ENCODE data around the gene BMAL2.

The BMAL2 gene

GRCh38 chr12:27304856-27305255 lies 27.8 kb upstream of the BMAL2 start:
- no peak overlapping the region for H3K27ac ChIP-seq
- H3K9me3 ChIP-seq (ENCODE audit: control insufficient read depth, low read length), result no peaks in the 10 kb centered on the region
- H3K4me1 ChIP-seq, result peaks cover 8% of the 10 kb centered on the region
- H3K9ac ChIP-seq, result no peak overlapping the region
- no peaks in the 10 kb centered on the region for H3K36me3 ChIP-seq (ENCODE audit: control insufficient read depth, insufficient read depth, low read length)
- H3K4me2 ChIP-seq (ENCODE audit: low read length), result no peak overlapping the region
- no peak for TF ChIP-seq CTCF (IDR thresholded peaks at IDR 0.05)
- H3K27me3 ChIP-seq (ENCODE audit: control insufficient read depth, insufficient read depth, low read length), result no peaks in the 10 kb centered on the region
- no peak overlapping the region for H2AFZ ChIP-seq
- H3K79me2 ChIP-seq, result no peaks in the 10 kb centered on the region
- no peak overlapping the region for H3K4me3 ChIP-seq (ENCODE audit: low read depth, low read length)

GRCh38 chr12:27305673-27306456 lies 26.8 kb upstream of the BMAL2 start:
- Histone ChIP-seq H3K79me2 (no peaks in the 10 kb centered on the region), H3K27ac (no peak overlapping the region), H3K4me2 (ENCODE audit: low read length) (no peak overlapping the region), H2AFZ (no peak overlapping the region), H3K4me1 (peaks cover 12% of the 10 kb centered on the region), H3K9me3 (ENCODE audit: control insufficient read depth, low read length) (no peaks in the 10 kb centered on the region), H3K36me3 (ENCODE audit: control insufficient read depth, insufficient read depth, low read length) (no peaks in the 10 kb centered on the region), H3K4me3 (ENCODE audit: low read depth, low read length) (no peak overlapping the region), H3K27me3 (ENCODE audit: control insufficient read depth, insufficient read depth, low read length) (no peaks in the 10 kb centered on the region), H3K9ac (no peak overlapping the region)
- peak; percentile 82 for TF ChIP-seq CTCF (IDR thresholded peaks at IDR 0.05)

GRCh38 chr12:27309293-27309994 lies 23.2 kb upstream of the BMAL2 start:
- no peaks in the 10 kb centered on the region for H3K27me3 ChIP-seq (ENCODE audit: control insufficient read depth, insufficient read depth, low read length)
- no peak overlapping the region for H3K4me2 ChIP-seq (ENCODE audit: low read length)
- peaks cover 12% of the 10 kb centered on the region for H3K4me1 ChIP-seq
- H2AFZ ChIP-seq, result peak overlapping the region; percentile 36
- no peak overlapping the region for H3K9ac ChIP-seq
- no peaks in the 10 kb centered on the region for H3K9me3 ChIP-seq (ENCODE audit: control insufficient read depth, low read length)
- H3K4me3 ChIP-seq (ENCODE audit: low read depth, low read length), result no peak overlapping the region
- H3K79me2 ChIP-seq, result no peaks in the 10 kb centered on the region
- H3K27ac ChIP-seq, result peak overlapping the region; percentile 64
- no peaks in the 10 kb centered on the region for H3K36me3 ChIP-seq (ENCODE audit: control insufficient read depth, insufficient read depth, low read length)
- TF ChIP-seq CTCF (IDR thresholded peaks at IDR 0.05), result no peak

DNA sequence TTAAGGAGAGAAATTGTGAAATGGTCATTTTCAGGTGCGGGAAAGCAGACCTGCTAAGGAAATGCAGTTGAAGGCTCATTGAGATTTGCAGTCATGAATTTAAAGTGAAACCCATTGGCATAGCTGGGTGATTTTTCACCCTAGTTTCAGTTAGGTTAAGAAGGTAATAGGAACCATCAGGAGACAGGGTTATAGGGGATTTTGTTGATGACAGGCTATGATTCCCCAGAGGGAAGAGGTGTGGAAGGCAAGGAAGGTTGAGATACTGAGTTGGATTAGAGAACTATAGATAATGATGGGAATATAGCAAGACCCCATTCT lies 22.7 kb upstream of the BMAL2 start:
- H3K36me3 ChIP-seq (ENCODE audit: control insufficient read depth, insufficient read depth, low read length), result no peaks in the 10 kb centered on the region
- H3K9me3 ChIP-seq (ENCODE audit: control insufficient read depth, low read length), result no peaks in the 10 kb centered on the region
- H3K27ac ChIP-seq, result peak overlapping the region; percentile 64
- no peak overlapping the region for H3K9ac ChIP-seq
- H3K4me2 ChIP-seq (ENCODE audit: low read length), result no peak overlapping the region
- H3K4me3 ChIP-seq (ENCODE audit: low read depth, low read length), result no peak overlapping the region
- TF ChIP-seq CTCF (IDR thresholded peaks at IDR 0.05), result no peak
- no peaks in the 10 kb centered on the region for H3K79me2 ChIP-seq
- H2AFZ ChIP-seq, result no peak overlapping the region
- no peaks in the 10 kb centered on the region for H3K27me3 ChIP-seq (ENCODE audit: control insufficient read depth, insufficient read depth, low read length)
- peaks cover 12% of the 10 kb centered on the region for H3K4me1 ChIP-seq

Data from parathyroid adenoma (tissue), 2 donors.